HG02623 (cell line): ENCODE measurements around the gene WFS1.

ENCODE experiments used
- ATAC-seq: cut with Tn5 transposase; IDR thresholded peaks from one replicate; pipeline ENCODE4 v1.9.1; 2021; ENCODE audit warnings: moderate library complexity; ENCODE audit not compliant: unreplicated experiment

The WFS1 gene

GRCh38 chr4:6322067-6322760 is 52.6 kb downstream of the WFS1 start:
- no peak for ATAC-seq

GRCh38 chr4:6322761-6323566 is 53.3 kb downstream of the WFS1 start:
- ATAC-seq, result no peak

DNA sequence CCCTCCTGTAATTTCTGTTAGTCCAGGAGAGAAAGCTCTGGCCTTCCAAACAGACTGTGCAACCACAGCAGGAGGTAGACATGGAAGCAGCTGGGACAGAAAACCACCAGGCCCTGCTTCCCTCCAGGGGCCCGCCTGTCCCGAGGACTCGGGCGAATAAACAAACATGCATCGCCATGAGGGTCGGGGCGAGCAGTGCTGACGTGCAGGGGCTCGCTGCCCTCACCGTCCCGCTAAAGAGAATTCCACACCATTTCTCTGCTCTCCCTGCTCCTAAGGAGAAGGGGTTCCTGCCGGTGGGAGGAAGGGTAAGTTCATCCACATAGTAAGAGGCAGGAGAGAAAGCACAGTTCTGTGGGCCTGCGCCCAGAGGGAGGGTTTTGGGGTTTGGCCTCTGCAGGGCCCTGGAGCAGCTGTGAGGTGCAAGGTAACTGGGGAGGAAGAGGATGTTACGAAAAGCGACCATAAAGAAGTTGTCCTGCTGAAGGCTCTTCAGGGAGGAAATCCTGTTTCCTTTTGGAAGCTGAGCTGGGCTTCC is 54.9 kb downstream of the WFS1 start:
- ATAC-seq, result no peak

DNA sequence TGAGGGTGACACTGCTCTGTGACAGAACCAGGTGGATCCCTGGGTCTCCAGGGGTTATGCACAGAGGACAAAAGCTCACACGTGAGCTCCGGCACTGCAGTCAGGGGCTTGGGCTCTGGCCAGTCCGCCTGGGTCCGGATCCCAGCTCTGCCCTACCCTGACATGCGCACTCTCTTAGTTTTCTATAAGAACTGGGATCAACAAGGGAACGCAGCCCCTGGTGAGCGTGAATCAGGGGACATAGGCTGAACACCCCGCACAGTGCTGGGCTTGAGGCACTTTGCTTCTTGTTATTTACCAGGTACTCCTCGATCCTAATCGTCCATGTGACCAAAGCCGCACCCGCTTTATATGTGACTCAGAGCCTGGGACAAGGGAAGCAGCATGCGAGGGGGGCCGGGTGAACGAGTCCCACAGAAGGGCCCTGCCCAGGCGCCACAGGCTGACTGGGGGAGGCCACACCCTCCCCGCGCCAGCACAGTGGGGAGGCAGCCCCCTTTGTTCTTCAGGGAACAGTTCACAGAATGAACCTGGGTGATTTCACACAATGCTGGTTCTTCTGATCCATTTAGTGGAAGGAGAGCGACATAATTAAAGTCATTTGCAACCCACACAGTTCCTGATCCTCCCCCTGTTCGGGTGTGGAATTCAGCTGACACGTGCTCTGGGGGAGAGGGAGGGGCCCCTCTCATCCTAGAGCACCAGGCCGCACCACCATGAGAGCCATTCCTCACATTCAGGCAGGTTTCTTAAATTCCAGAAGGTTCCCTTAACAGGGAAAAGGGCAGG is 55.5 kb downstream of the WFS1 start:
- ATAC-seq, result no peak

- no peak for ATAC-seq
Observed at GRCh38 chr4:6325788-6326290, 56.2 kb downstream of the WFS1 start.

GRCh38 chr4:6326312-6327060 is 56.8 kb downstream of the WFS1 start:
- ATAC-seq, result no peak

GRCh38 chr4:6327220-6327917 is 57.7 kb downstream of the WFS1 start:
- ATAC-seq, result peak; percentile 68

DNA sequence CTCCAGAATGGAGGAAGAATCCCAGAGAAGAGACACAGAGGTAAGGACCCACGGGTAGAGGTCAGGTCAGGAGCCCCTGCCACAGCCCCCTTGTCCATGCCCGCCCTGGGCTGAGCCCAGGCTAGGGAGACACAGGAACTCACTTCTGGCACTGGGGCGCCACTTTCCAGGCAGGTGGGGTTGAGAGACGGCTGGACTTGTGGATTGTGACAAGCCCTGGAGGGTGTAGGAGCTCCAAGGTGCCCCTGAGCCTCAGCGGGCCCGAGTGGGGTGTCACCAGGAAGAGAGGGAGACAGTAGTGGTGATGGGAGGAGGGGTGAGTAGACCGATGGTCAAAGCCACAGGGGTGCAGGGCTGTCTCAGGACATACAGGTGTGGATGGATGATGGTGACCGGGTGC is 58.9 kb downstream of the WFS1 start:
- ATAC-seq, result no peak

- no peak for ATAC-seq
Observed at GRCh38 chr4:6329478-6330383, 60.1 kb downstream of the WFS1 start.

DNA sequence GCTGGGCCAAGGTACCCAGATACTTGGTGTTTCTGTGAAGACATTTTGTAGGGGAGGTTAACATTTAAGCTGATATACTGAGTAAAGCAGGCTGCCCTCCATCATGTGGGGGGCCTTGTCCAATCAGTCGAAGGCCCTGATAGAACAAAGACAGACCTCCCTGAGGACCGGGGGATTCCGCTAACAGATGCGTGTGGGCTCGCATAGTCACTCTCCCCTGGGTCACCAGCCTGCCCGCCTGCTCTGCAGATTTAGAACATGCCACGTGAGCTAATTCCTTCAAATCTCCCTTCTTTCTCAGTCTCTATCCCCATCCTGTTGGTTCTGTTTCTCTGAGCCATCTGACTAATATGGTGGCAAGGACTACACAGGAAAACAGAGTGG is 60.7 kb downstream of the WFS1 start:
- no peak for ATAC-seq

DNA sequence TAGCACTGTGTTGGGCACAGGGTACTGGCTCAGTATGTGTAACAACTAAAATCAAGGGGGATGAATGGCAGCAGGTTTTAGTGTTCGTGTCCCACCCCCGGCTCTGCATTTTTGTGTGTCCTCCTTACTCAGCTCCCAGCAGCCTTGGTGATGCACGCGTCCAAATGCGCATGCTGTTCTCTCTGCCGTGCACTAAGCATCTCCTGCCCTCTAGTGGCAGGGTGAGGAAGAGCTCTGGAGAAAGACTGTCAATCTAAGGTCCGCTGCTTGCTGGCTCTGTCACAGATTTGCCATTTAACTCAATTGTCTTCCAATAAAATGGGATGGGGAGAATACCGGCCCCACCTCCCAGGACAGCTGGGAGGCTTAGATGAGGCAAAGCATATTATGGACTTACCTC is 61.4 kb downstream of the WFS1 start:
- ATAC-seq, result no peak

- ATAC-seq, result no peak
Observed at GRCh38 chr4:6331468-6331867, 61.8 kb downstream of the WFS1 start.

- no peak for ATAC-seq
Observed at GRCh38 chr4:6332042-6332668, 62.5 kb downstream of the WFS1 start.

GRCh38 chr4:6332669-6333050 is 63.0 kb downstream of the WFS1 start:
- ATAC-seq, result no peak

GRCh38 chr4:6333301-6334202 is 63.9 kb downstream of the WFS1 start:
- ATAC-seq, result no peak

DNA sequence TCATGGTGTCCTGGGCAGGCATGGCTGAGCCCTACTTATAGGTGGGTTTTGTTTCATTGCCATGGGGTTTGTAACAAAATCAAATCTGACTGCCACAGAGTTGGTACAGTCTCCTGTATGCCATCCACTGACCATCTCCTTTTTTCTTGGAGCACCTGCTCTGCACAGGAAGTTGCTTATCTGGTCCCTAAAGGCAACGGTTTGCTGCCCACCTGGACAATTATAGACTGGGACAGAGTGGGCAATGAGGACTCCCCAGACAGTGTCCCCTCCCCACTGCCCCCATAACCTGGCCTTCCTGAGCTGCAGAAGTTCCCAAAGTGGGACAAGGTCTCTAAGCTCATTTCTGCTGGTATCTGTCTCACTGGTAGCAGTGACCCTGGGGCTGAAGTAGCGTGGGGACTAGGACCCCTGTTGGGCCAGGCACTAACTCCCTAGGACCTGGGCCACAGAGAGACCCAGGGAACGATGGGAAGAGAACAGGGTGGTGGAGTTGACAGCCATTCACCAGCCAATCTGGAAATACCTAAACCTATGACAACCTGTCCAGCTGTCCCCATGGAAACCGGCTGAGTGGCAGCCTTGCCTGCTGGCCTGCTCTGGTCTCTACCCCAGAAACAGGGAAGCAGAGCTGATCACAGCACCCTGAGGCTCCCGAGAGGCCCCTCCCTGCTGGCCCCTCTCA is 64.7 kb downstream of the WFS1 start:
- ATAC-seq, result no peak

DNA sequence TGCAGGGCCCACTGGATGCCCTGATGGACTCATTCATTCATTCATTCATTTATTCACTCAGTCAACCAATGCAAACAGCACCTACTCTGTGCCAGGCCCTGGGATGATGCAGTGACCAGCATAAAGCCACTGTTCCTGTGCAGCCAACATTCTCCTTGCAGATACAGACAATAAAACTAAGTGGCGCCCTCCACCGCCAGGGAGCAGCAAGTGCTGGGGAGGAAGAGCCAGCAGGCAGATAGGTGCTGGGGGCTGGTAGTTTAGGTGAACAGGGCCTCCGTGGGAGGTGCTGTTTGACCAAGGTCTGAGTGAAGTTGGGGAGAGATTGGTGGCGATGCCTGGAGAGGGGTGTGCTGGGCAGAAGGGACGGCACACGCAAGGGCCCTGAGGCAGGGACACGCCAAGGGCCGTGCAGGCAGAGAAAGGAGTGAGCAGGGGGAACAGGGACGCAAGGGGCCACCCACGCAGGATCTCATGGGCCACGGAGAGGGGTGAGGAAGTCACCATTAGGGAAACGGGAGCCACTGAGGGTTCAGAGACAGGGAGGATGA is 65.5 kb downstream of the WFS1 start:
- no peak for ATAC-seq
